ENCODE data around the gene GLYR1. TPM values are rescaled to one million over a fixed set of nuclear protein-coding genes. Genes with fewer than 3 reads are reported as not detected.
"Not testable (repeated sequence)": the region's sequence is repeated elsewhere in the genome, so short reads cannot be mapped to it uniquely, and the experiment has no call there.

The GLYR1 gene
- total RNA-seq (2021; ENCODE audit: unreplicated experiment) (111 TPM), Bru-seq, nascent RNA (percentile 89 among the genes with signal in this experiment), BruChase-seq, experiment 1, labeled RNA remaining after a 2-hour chase (percentile 93 among the genes with signal in this experiment), BruChase-seq, experiment 2, labeled RNA remaining after a 6-hour chase (percentile 93 among the genes with signal in this experiment)
- 79.6 TPM for polyA plus RNA-seq (2012; ENCODE audit: insufficient read length)
- long read RNA-seq, transcript GLYR1-212 (16 exons, 1,831 nt) = minor isoform, 10 of 191 reads
- long read RNA-seq, transcript GLYR1-202 (15 exons, 3,466 nt) = minor isoform, 6 of 191 reads
- long read RNA-seq, transcript GLYR1-201 (16 exons, 3,772 nt) = major isoform, 24 of 191 reads
- long read RNA-seq, partial matches to known transcripts = 35 of 191 reads
- long read RNA-seq, other reads (novel, unspliced or antisense) = 115 of 191 reads

GRCh38 chr16:4846901-4847773 lies at the start of gene GLYR1, which contains the start of gene UBN1:
Gene GLYR1, minus strand, starts transcription at chr16:4847288. Its CDS starts 23 bp downstream, at chr16:4847265.
Gene UBN1, plus strand, starts transcription at chr16:4847481. Its CDS starts 5,437 bp downstream, at chr16:4852918.
- intact Hi-C loops (cut with micrococcal nuclease; ENCODE audit: unreplicated experiment) (loop anchor here (10.0 kb wide), 1 partner anchor 108 kb away; the partner anchor contains the start of gene SEC14L5), in situ Hi-C loops (cut with HindIII; ENCODE audit: low pct_unique_long_range_greater_than_20kb, low sequenced_read_pairs) (no loop called here)
- ATAC-seq (peak; percentile 95), DNase-seq (ENCODE audit: low read depth, low spot score) (peak; percentile 71)
- no peaks in the 10 kb centered on the region for H3K27me3 ChIP-seq (ENCODE audit: control insufficient read depth, insufficient read depth, low read length)
- no TSS peak for BruUV-seq (replicated peaks)
- peak; percentile 84 for TF ChIP-seq TCF7L2 (IDR thresholded peaks at IDR 0.05; ENCODE audit: low read depth, low read length)
- no peak for TF ChIP-seq CTCF (IDR thresholded peaks at IDR 0.05)
- no peak for TF ChIP-seq REST (IDR thresholded peaks at IDR 0.05; ENCODE audit: insufficient read depth in 1 of 2, low read depth in 2 of 2, low read length in 1 of 2)
- peak; percentile 93 for TF ChIP-seq POLR2AphosphoS5 (IDR thresholded peaks at IDR 0.05; ENCODE audit: low read depth, low read length)
- TF ChIP-seq SIN3A (IDR thresholded peaks at IDR 0.05; ENCODE audit: borderline replicate concordance, insufficient read depth, low read depth, low read length) = peak; percentile 68; the same call in 1 of the 2 replicates
- ChIA-PET POLR2A (interaction anchor here (0.7 kb wide), 1 partner anchor 80 kb away, joined by 4 read pairs; the partner anchor contains the start of gene ZNF500), CTCF (no interaction called here)
- H3K27ac ChIP-seq (ENCODE audit: low read length) = peak within 1 kb of the TSS; percentile 84
- peak within 1 kb of the TSS; percentile 63 to 96 for H3K4me3 ChIP-seq (ENCODE audit: low read depth in 2 of 2, low read length in 2 of 2)
- H3K36me3 ChIP-seq (ENCODE audit: control insufficient read depth, insufficient read depth, low read length) = peaks cover 24% of the 10 kb centered on the region
- H3K9me3 ChIP-seq (ENCODE audit: control insufficient read depth, insufficient read depth, low read depth, low read length) = no peaks in the 10 kb centered on the region
- H3K4me1 ChIP-seq (ENCODE audit: control insufficient read depth, insufficient read depth, low read length) = peaks cover 22% of the 10 kb centered on the region

- H3K27ac ChIP-seq (ENCODE audit: low read length); H3K27me3 ChIP-seq (ENCODE audit: control insufficient read depth, insufficient read depth, low read length); H3K4me3 ChIP-seq (ENCODE audit: low read depth in 2 of 2, low read length in 2 of 2); H3K36me3 ChIP-seq (ENCODE audit: control insufficient read depth, insufficient read depth, low read length); BruUV-seq (replicated peaks); CTCF ChIA-PET; H3K4me1 ChIP-seq (ENCODE audit: control insufficient read depth, insufficient read depth, low read length); in situ Hi-C loops (cut with HindIII; ENCODE audit: low pct_unique_long_range_greater_than_20kb, low sequenced_read_pairs); DNase-seq (ENCODE audit: low read depth, low spot score); intact Hi-C loops (cut with micrococcal nuclease; ENCODE audit: unreplicated experiment); H3K9me3 ChIP-seq (ENCODE audit: control insufficient read depth, insufficient read depth, low read depth, low read length); ATAC-seq: not testable (repeated sequence)
- POLR2A ChIA-PET = interaction anchor here (0.6 kb wide), 1 partner anchor 53 kb away, joined by 14 read pairs; no protein-coding TSS in a partner anchor
Observed at GRCh38 chr16:4896761-4897160, 49.7 kb upstream of the GLYR1 start.
